ENCODE measurements around the gene ARRB1. TPM values are rescaled to one million over a fixed set of nuclear protein-coding genes. Genes with fewer than 3 reads are reported as not detected.
A peak's percentile ranks its signal among the peaks of the same experiment; 100 is the strongest.

The ARRB1 gene
- total and polyA plus RNA-seq, 2 of the 13 experiments (the other 11 are each of a cell fraction or from before 2014, with no cell fraction given) = 22.5 to 35.7 TPM

DNA sequence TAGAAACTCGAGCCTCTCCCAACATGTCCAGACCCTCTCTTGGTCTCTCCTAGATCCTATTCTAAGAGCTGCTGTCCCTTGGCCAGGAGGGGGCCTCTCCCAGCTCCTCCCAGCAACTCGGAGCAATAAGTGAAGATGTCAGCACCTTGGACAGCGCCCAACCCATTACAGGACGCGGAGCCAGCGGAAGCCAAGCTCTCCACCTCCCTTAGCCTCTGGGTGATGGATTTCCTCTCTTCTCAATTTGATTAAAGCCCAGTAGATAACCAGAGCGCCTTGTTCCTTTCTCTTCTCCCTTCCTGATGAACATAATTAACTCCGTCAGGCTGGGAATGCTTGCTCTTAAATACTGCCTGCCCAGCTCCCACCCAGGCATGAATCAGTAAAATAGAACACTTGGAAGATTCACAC is 137.0 kb downstream of the ARRB1 start (continued):
- TF ChIP-seq, protein P1, sequence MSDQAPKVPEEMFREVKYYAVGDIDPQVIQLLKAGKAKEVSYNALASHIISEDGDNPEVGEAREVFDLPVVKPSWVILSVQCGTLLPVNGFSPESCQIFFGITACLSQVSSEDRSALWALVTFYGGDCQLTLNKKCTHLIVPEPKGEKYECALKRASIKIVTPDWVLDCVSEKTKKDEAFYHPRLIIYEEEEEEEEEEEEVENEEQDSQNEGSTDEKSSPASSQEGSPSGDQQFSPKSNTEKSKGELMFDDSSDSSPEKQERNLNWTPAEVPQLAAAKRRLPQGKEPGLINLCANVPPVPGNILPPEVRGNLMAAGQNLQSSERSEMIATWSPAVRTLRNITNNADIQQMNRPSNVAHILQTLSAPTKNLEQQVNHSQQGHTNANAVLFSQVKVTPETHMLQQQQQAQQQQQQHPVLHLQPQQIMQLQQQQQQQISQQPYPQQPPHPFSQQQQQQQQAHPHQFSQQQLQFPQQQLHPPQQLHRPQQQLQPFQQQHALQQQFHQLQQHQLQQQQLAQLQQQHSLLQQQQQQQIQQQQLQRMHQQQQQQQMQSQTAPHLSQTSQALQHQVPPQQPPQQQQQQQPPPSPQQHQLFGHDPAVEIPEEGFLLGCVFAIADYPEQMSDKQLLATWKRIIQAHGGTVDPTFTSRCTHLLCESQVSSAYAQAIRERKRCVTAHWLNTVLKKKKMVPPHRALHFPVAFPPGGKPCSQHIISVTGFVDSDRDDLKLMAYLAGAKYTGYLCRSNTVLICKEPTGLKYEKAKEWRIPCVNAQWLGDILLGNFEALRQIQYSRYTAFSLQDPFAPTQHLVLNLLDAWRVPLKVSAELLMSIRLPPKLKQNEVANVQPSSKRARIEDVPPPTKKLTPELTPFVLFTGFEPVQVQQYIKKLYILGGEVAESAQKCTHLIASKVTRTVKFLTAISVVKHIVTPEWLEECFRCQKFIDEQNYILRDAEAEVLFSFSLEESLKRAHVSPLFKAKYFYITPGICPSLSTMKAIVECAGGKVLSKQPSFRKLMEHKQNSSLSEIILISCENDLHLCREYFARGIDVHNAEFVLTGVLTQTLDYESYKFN (CRISPR knock-in tag; conservative IDR thresholded peaks at IDR 0.05) = no peak; the same call in 1 of the 2 replicates
- TF ChIP-seq SP4 (CRISPR knock-in tag; IDR thresholded peaks at IDR 0.05) = peak; percentile 58; the same call in 1 of the 2 replicates
- TF ChIP-seq GABPA (IDR thresholded peaks at IDR 0.05; ENCODE audit: low read depth, low read length) = no peak
- TF ChIP-seq GABPA (CRISPR knock-in tag; IDR thresholded peaks at IDR 0.05; ENCODE audit: low read depth) = peak; percentile 34; the same call in 1 of the 2 replicates
- TF ChIP-seq SUZ12 (IDR thresholded peaks at IDR 0.05; ENCODE audit: low read depth, low read length) = no peak
- TF ChIP-seq, protein P2, sequence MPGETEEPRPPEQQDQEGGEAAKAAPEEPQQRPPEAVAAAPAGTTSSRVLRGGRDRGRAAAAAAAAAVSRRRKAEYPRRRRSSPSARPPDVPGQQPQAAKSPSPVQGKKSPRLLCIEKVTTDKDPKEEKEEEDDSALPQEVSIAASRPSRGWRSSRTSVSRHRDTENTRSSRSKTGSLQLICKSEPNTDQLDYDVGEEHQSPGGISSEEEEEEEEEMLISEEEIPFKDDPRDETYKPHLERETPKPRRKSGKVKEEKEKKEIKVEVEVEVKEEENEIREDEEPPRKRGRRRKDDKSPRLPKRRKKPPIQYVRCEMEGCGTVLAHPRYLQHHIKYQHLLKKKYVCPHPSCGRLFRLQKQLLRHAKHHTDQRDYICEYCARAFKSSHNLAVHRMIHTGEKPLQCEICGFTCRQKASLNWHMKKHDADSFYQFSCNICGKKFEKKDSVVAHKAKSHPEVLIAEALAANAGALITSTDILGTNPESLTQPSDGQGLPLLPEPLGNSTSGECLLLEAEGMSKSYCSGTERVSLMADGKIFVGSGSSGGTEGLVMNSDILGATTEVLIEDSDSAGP (CRISPR knock-in tag; IDR thresholded peaks at IDR 0.05; ENCODE audit: borderline replicate concordance) = no peak; the same call in 1 of the 2 replicates
- peak; percentile 75; the same call in 1 of the 2 replicates for TF ChIP-seq TMF1 (CRISPR knock-in tag; IDR thresholded peaks at IDR 0.05; ENCODE audit: low read depth)
- TF ChIP-seq ZNF180 (CRISPR knock-in tag; IDR thresholded peaks at IDR 0.05; ENCODE audit: borderline replicate concordance, low read depth) = no peak
- TF ChIP-seq, protein P3, sequence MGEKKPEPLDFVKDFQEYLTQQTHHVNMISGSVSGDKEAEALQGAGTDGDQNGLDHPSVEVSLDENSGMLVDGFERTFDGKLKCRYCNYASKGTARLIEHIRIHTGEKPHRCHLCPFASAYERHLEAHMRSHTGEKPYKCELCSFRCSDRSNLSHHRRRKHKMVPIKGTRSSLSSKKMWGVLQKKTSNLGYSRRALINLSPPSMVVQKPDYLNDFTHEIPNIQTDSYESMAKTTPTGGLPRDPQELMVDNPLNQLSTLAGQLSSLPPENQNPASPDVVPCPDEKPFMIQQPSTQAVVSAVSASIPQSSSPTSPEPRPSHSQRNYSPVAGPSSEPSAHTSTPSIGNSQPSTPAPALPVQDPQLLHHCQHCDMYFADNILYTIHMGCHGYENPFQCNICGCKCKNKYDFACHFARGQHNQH (CRISPR knock-in tag; IDR thresholded peaks at IDR 0.05) = peak; percentile 92
- peak; percentile 73 for TF ChIP-seq FOXO1 (CRISPR knock-in tag; IDR thresholded peaks at IDR 0.05)
- TF ChIP-seq KAT7 (CRISPR knock-in tag; IDR thresholded peaks at IDR 0.05; ENCODE audit: borderline replicate concordance) = no peak
- peak; percentile 81 for TF ChIP-seq KAT8 (CRISPR knock-in tag; IDR thresholded peaks at IDR 0.05)
- TF ChIP-seq ZNF615 (CRISPR knock-in tag; IDR thresholded peaks at IDR 0.05; ENCODE audit: borderline replicate concordance) = peak; percentile 87; the same call in 1 of the 2 replicates
- TF ChIP-seq, protein P4, sequence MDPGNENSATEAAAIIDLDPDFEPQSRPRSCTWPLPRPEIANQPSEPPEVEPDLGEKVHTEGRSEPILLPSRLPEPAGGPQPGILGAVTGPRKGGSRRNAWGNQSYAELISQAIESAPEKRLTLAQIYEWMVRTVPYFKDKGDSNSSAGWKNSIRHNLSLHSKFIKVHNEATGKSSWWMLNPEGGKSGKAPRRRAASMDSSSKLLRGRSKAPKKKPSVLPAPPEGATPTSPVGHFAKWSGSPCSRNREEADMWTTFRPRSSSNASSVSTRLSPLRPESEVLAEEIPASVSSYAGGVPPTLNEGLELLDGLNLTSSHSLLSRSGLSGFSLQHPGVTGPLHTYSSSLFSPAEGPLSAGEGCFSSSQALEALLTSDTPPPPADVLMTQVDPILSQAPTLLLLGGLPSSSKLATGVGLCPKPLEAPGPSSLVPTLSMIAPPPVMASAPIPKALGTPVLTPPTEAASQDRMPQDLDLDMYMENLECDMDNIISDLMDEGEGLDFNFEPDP (CRISPR knock-in tag; conservative IDR thresholded peaks at IDR 0.05) = no peak
- no peak for TF ChIP-seq HDAC1 (CRISPR knock-in tag; IDR thresholded peaks at IDR 0.05)
- peak; percentile 96 for TF ChIP-seq BRCA1 (CRISPR knock-in tag; IDR thresholded peaks at IDR 0.05)
- TF ChIP-seq PCBP1 (IDR thresholded peaks at IDR 0.05; ENCODE audit: borderline replicate concordance, low read depth, low read length) = no peak
- TF ChIP-seq MAZ (IDR thresholded peaks at IDR 0.05; ENCODE audit: borderline replicate concordance, low read depth, low read length) = no peak
- TF ChIP-seq MAZ (CRISPR knock-in tag; IDR thresholded peaks at IDR 0.05; ENCODE audit: low read depth) = peak; percentile 76; the same call in 1 of the 2 replicates
- TF ChIP-seq, protein P5, sequence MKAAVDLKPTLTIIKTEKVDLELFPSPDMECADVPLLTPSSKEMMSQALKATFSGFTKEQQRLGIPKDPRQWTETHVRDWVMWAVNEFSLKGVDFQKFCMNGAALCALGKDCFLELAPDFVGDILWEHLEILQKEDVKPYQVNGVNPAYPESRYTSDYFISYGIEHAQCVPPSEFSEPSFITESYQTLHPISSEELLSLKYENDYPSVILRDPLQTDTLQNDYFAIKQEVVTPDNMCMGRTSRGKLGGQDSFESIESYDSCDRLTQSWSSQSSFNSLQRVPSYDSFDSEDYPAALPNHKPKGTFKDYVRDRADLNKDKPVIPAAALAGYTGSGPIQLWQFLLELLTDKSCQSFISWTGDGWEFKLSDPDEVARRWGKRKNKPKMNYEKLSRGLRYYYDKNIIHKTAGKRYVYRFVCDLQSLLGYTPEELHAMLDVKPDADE (CRISPR knock-in tag; IDR thresholded peaks at IDR 0.05) = peak; percentile 83; the same call in 1 of the 2 replicates
- peak; percentile 44; the same call in 1 of the 2 replicates for TF ChIP-seq ZNF629 (CRISPR knock-in tag; conservative IDR thresholded peaks at IDR 0.05)
- TF ChIP-seq ARNTL (CRISPR knock-in tag; IDR thresholded peaks at IDR 0.05) = peak; percentile 70
- TF ChIP-seq JUN (CRISPR knock-in tag; IDR thresholded peaks at IDR 0.05) = no peak
